Effector memory CD8-positive, alpha-beta T cell (primary cell): ENCODE measurements around the gene APEX1.
"Not testable (repeated sequence)": the region's sequence is repeated elsewhere in the genome, so short reads cannot be mapped to it uniquely, and the experiment has no call there.

Experiments used
- ATAC-seq: fragments of 150-1000 bp; cut with Tn5 transposase; replicated peaks from 2 replicates; pipeline ENCODE4 v1.10.0; 2021; ENCODE audit warnings: mild to moderate bottlenecking, moderate library complexity
- DNase-seq, 3 experiments: peaks; one replicate each; pipeline ENCODE4 v3.0.0; 2021
- H3K27ac Mint-ChIP-seq, 2 donors: one replicate each; pipeline ENCODE4 v1.8.0; 2022; ENCODE audit warnings: mild to moderate bottlenecking in 2 of 2, mixed read lengths in 2 of 2, moderate library complexity in 2 of 2
- H3K27me3 Mint-ChIP-seq, 2 donors: one replicate each; pipeline ENCODE4 v1.8.0; 2022; ENCODE audit warnings: mixed read lengths in 2 of 2
- H3K36me3 Mint-ChIP-seq: one replicate; pipeline ENCODE4 v1.8.0; 2022; ENCODE audit warnings: mild to moderate bottlenecking, moderate library complexity, mixed read lengths; ENCODE audit not compliant: insufficient read depth
- H3K4me1 Mint-ChIP-seq, 2 donors: one replicate each; pipeline ENCODE4 v1.8.0; 2022; ENCODE audit warnings: low read depth in 2 of 2, mixed read lengths in 2 of 2
- H3K4me3 Mint-ChIP-seq, 2 donors: one replicate each; pipeline ENCODE4 v1.8.0; 2022; ENCODE audit warnings: mild to moderate bottlenecking in 2 of 2, mixed read lengths in 2 of 2, moderate library complexity in 2 of 2
- H3K9me3 Mint-ChIP-seq, 2 donors: one replicate each; pipeline ENCODE4 v1.8.0; 2022; ENCODE audit warnings: mixed read lengths in 2 of 2

APEX1 gene

DNA sequence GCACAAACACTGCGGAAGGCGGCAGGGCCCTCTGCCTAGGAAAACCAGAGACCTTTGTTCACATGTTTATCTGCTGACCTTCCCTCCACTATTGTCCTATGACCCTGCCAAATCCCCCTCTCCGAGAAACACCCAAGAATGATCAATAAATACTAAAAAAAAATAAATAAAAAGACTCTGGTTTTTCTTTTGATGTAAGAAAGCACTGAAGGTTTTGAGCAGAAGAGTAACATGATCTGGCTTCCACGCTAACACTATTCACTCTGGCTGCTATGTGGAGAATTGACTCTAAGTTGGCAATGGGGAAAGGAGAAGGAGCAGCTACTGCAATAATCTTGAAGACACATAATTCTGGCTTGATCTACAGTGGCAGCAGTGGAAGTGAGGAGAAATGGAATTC, 11.4 kb upstream of the APEX1 start:
- H3K27ac Mint-ChIP-seq, H3K27me3 Mint-ChIP-seq, H3K4me3 Mint-ChIP-seq, DNase-seq, H3K4me1 Mint-ChIP-seq, ATAC-seq, H3K9me3 Mint-ChIP-seq: not testable (repeated sequence)
- peaks cover 21% of the 10 kb centered on the region for H3K36me3 Mint-ChIP-seq

DNA sequence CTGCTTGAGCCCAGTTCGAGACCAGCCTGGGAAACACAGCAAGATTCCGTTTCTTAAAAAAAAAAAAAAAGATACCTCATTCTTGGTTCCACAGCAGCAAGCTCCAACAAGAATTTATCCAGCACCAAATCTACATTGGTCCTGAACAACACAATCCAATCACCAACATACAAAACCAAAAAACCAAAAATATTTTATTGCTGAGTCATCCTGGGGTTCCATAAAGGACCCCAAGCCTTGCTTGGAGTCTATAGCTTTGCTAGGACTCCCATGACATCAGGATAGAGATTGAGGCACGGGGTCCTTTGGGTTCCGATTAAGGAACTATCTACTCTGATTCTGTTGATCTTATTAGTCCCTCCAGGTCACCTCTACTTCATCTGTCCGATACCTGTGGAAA, 8.1 kb upstream of the APEX1 start:
- DNase-seq (no peak), ATAC-seq (no peak)
- peaks cover 51% of the 10 kb centered on the region for H3K36me3 Mint-ChIP-seq
- no peak overlapping the region for H3K27ac Mint-ChIP-seq
- no peaks in the 10 kb centered on the region for H3K9me3 Mint-ChIP-seq
- H3K4me3 Mint-ChIP-seq: no peak overlapping the region
- H3K4me1 Mint-ChIP-seq: peaks cover 0 to 4% of the 10 kb centered on the region in 2 donors
- no peaks in the 10 kb centered on the region for H3K27me3 Mint-ChIP-seq

DNA sequence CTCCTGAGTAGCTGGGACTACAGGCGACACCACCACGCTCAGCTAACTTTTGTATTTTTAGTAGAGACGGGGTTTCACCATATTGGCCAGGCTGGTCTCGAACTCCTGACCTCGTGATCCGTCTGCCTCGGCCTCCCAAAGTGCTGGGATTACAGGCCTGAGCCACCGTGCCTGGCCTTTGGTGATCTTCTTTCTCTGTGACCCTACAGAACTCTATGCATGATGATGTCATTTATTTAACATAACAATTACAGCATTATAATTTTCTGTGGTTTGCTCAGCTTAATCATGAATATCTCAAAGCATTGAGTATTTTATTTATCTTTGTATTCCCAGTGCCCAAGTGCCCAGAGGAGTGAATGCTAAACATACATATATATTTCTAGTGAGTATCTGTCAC, 2.2 kb upstream of the APEX1 start:
- peaks cover 8 to 12% of the 10 kb centered on the region in 2 donors for H3K4me1 Mint-ChIP-seq
- H3K27ac Mint-ChIP-seq: peak overlapping the region in 1 of 2 donors; percentile 55
- not testable (repeated sequence) for ATAC-seq, DNase-seq, H3K9me3 Mint-ChIP-seq, H3K27me3 Mint-ChIP-seq
- H3K36me3 Mint-ChIP-seq: peaks cover 46% of the 10 kb centered on the region
- H3K4me3 Mint-ChIP-seq: peak overlapping the region in 1 of 2 donors; percentile 20

DNA sequence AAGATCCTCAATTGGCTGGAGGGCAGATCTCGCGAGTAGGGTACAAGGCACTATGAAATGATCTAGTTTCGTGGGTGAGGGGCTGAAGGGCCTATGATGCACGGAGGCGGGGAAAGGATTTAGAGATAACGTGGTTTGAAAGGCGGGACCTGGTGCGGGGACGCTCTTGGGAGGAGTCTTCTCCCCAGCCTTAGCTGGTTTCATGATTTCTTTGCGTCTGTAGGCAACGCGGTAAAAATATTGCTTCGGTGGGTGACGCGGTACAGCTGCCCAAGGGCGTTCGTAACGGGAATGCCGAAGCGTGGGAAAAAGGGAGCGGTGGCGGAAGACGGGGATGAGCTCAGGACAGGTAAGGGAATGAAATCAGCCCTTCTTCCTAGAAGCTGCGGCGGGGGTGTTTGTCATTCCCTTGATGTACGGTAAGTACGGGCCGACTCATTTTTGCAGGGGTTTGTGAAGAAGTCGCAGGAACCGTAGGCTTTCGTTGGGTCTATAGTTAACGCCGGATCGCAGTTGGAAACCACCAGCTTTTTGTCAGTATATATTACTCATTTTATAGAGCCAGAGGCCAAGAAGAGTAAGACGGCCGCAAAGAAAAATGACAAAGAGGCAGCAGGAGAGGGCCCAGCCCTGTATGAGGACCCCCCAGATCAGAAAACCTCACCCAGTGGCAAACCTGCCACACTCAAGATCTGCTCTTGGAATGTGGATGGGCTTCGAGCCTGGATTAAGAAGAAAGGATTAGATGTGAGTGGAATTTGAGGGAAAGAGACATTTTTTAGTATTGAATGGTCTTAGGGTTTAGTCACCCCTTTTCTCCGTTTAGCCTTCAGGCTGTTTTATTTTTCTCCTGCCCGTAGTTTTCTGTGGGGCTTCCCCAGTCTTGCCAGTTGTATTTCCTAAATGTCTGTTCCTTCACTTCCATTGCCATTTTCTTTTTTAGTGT, 602 bp downstream of the APEX1 start:
- DNase-seq: no peak
- peak; percentile 63 for ATAC-seq
- peaks cover 19% of the 10 kb centered on the region in 2 donors for H3K4me1 Mint-ChIP-seq
- no peaks in the 10 kb centered on the region for H3K9me3 Mint-ChIP-seq
- no peak overlapping the region for H3K4me3 Mint-ChIP-seq
- no peaks in the 10 kb centered on the region for H3K27me3 Mint-ChIP-seq
- H3K36me3 Mint-ChIP-seq: peaks cover 46% of the 10 kb centered on the region
- no peak overlapping the region for H3K27ac Mint-ChIP-seq

DNA sequence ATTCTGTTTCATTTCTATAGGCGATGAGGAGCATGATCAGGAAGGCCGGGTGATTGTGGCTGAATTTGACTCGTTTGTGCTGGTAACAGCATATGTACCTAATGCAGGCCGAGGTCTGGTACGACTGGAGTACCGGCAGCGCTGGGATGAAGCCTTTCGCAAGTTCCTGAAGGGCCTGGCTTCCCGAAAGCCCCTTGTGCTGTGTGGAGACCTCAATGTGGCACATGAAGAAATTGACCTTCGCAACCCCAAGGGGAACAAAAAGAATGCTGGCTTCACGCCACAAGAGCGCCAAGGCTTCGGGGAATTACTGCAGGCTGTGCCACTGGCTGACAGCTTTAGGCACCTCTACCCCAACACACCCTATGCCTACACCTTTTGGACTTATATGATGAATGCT, 1.9 kb downstream of the APEX1 start:
- ATAC-seq: no peak
- DNase-seq: no peak
- H3K9me3 Mint-ChIP-seq: no peaks in the 10 kb centered on the region
- peaks cover 25 to 26% of the 10 kb centered on the region in 2 donors for H3K4me1 Mint-ChIP-seq
- H3K4me3 Mint-ChIP-seq: no peak overlapping the region
- H3K27ac Mint-ChIP-seq: no peak overlapping the region
- no peaks in the 10 kb centered on the region for H3K27me3 Mint-ChIP-seq
- peaks cover 46% of the 10 kb centered on the region for H3K36me3 Mint-ChIP-seq

DNA sequence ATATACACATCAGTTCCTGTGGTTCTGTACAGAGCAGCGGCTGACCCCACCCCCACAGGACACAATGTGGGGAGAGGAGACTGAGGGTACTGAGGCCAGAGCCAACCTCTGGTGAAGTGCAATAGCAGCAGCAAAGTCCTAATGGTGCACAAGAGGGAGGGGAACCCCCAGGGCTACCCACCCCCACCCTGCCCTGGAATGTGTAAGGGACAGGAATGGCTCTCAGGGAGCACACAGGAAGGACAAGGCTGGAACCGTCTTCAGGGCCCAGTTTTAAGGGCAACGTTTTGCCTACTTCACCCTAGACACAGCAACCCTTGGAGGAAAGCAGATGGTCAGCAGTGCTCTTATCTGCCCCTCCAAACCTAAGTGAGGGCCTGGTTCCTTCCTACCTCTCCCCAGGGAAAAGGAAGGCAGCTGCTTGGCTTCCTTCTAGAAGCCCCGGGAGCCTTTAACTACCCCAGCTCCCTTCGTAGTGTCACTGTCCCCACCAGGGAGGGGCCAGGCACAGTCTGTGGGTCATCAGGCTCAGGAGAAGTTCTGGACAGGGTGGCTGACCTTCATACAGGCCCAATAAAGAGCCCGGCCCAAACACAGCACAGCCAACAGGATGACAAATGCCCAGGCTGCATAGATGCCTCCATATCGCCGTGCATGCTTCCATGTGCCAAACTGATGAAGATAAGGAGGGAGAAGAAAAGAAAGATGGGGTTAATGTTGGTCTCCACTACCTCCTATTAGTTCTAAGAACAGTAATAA, 3.2 kb downstream of the APEX1 start:
- no peak for ATAC-seq
- no peak for DNase-seq
- Mint-ChIP-seq H3K4me3 (no peak overlapping the region), H3K36me3 (peaks cover 38% of the 10 kb centered on the region), H3K9me3 (no peaks in the 10 kb centered on the region), H3K4me1 (peaks cover 22% of the 10 kb centered on the region in 2 donors), H3K27ac (no peak overlapping the region), H3K27me3 (no peaks in the 10 kb centered on the region)

DNA sequence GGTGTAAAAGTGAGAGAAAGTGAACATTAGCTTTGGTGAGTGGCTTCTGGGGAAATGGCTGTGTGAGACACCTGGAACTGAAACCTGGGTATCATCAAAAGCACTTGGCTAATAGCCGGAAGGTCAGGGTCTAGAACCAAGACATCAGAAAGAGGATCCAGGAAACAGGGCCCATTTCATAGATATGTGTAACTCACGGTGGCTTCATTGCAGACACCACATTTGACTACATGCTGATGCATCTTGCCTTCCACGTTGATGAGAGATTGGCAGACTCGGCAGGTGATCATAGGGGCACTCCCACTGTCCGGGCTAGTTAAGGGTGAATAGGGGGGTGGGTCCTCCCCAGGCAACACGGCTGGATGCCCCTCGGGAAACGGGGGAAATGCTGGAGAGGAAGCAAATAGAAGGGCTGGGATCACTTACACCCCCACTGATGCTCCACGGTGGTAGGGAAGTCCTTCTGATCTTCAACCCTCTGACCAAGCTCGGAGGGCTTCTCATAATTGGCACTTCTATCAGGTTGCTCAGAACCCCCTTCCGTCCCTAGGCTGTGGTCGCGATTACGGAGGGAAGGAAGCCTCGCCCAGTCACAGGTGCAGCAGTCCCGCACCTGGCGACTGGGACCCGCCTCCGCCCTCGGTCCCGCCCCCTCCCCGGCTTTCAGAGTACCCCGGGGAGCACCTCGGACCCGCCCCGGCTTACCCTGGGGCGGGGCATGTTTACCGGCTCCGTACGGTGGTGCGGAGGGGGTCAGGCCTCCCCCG, 5.6 kb downstream of the APEX1 start:
- Mint-ChIP-seq H3K4me1 (peaks cover 22% of the 10 kb centered on the region in 2 donors), H3K4me3 (peak overlapping the region; percentile 77 to 91), H3K27ac (peak overlapping the region; percentile 95 to 97), H3K36me3 (peaks cover 38% of the 10 kb centered on the region), H3K27me3 (no peaks in the 10 kb centered on the region), H3K9me3 (no peaks in the 10 kb centered on the region)
- ATAC-seq: peak; percentile 12
- peak in 2 of 3 experiments; percentile 47 to 49 for DNase-seq

DNA sequence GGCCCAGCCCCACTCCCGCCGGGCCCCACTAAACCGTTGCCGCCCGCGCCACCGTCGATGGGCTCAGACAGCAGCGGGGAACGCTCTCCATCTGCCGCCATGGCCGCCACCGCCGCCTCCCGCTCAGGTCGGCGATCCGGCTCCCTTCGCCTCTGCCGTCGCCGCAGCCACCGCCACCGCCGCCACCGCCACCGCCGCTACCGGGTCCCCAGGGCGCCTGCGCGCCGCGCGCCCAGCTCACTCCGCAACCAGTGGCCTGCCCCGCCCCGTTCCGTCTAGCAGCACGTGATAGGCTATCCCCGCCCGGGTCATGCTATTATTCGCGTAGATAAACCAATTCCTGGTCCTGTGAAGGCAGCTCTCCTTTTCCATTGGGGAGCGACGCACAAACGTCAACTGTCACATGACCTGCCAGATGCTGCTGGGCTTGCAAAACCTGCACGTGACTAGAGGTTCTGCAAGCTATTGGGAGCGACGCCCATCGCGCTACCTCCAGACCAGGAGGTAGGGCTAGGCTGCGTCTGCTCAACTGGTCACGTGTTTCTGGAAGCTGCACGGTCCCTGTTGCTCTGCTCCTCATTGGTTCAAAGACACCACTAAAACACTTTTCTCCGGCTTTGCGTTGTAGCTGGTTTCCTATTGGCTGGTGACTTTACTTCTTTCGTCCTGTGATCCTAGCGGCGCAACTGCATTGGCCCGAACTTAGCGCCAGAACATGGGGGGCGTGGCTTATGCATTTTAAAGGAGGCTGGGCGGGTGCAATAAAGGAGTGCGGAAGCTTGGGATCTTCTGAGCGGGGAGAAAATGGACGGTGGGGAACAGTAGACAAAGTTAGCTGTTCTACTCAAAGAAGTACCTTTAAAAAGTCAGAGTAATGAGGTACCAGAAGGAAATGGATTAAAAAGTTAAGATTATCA, 6.5 kb downstream of the APEX1 start, which contains the start of gene PIP4P1:
PIP4P1 (minus strand) TSS at position 210 of the 917 bp plus-strand sequence; CDS start at position 101, 109 bp downstream.
- Mint-ChIP-seq H3K27me3 (no peaks in the 10 kb centered on the region), H3K4me1 (peaks cover 22% of the 10 kb centered on the region in 2 donors), H3K27ac (peak within 1 kb of the TSS; percentile 95 to 97), H3K36me3 (peaks cover 38% of the 10 kb centered on the region), H3K4me3 (peak within 1 kb of the TSS; percentile 77 to 91), H3K9me3 (no peaks in the 10 kb centered on the region)
- ATAC-seq (peak; percentile 86), DNase-seq (peak; percentile 96 to 98 (median 97))

DNA sequence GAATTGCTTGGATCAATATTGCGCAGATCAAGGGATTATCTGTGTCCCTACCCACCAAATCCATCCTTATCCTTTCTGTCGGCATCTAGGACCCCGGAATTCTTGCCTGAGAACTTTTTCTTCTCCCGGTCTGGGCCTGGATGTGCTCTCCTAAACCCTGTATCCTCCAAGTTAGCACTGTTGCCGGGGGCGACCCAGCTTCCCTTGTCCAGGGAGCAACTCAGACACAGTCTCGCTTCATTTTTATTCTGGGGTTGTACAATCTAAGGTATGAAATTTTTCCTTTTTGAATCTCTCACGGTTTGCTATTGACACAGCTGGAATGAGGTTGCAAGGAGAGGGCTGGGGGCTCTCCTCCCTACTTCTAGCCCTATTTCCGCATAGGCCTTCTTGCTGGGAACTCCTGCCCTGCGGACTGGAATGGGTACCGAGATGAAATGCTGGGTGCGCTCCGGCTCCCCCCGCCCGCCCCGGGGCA, 13.8 kb downstream of the APEX1 start:
- peaks cover 37 to 39% of the 10 kb centered on the region in 2 donors for H3K4me1 Mint-ChIP-seq
- no peak for ATAC-seq
- no peaks in the 10 kb centered on the region for H3K9me3 Mint-ChIP-seq
- no peak for DNase-seq
- peaks cover 47% of the 10 kb centered on the region for H3K36me3 Mint-ChIP-seq
- peak overlapping the region; percentile 95 to 98 for H3K4me3 Mint-ChIP-seq
- peak overlapping the region; percentile 95 to 96 for H3K27ac Mint-ChIP-seq
- H3K27me3 Mint-ChIP-seq: no peaks in the 10 kb centered on the region

DNA sequence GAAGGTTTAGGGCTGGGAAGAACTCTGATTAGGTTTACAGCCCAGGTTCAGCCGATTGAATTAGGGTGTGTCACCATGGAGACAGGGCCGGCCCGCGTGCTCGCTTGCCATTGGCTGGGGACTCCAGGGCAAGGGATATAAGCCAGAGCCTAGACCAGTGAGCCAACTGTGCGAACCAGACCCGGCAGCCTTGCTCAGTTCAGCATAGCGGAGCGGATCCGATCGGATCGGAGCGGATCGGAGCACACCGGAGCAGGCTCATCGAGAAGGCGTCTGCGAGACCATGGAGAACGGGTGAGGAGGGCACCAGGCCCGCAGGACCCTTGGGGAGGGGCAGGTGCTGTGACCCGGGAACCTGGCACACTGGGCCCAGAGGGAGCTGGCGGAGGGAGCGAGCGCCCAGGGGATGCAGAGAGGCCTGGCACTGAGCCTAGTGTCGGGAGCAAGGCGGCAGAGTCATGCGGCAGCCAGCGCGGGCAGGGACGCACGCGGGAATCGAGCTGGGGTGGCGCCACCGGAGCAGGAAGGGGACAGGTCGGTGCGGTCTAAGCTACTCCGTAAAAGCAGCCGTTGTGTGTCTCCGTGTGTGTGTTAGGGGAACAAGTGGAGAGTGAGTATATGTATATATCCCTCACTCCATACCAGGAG, 14.3 kb downstream of the APEX1 start, which contains the start of gene PNP:
PNP (plus strand) TSS at position 165 of the 648 bp plus-strand sequence; CDS start at position 284, 119 bp downstream.
- Mint-ChIP-seq H3K27ac (peak within 1 kb of the TSS; percentile 95 to 96), H3K4me3 (peak within 1 kb of the TSS; percentile 95 to 98), H3K9me3 (no peaks in the 10 kb centered on the region), H3K4me1 (peaks cover 43 to 45% of the 10 kb centered on the region in 2 donors), H3K36me3 (peaks cover 53% of the 10 kb centered on the region), H3K27me3 (no peaks in the 10 kb centered on the region)
- DNase-seq (peak; percentile 81 to 83 (median 82)), ATAC-seq (peak; percentile 89)

DNA sequence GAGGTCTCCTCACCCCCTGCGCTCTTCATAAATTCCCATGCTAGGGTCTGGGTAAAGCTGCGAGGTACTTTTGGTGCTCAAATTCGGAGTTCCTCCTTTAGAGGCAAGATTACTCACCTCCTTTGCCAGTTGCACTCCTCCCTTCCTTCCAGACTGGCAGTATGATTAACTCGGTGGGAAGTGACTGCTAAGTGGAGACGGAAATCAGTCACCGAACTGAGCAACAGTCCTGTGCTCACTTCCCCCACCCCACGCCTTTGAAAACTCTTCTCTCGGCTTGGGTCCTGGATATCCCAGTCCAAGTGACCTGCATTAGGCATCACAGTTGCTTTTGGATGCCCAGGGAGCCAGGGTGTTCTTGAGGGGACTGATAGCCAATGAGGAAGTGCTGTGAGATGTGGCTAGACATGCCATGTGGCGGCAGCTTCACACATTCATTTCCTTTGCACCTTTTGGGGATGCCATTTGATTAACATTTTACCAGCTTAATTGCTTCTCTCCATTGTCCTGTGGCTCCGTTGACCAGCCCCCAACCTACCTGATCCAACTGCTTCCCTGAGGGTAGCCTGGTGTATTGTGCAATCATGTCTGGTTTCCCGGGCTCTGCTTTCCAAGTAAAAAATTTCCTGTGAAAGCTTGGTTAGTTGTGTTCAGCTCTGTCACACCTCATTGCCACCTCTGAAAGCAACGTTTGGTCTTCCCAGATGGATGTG, 15.0 kb downstream of the APEX1 start:
- ATAC-seq (peak; percentile 46), DNase-seq (peak; percentile 24 to 42 (median 28))
- peaks cover 50 to 52% of the 10 kb centered on the region in 2 donors for H3K4me1 Mint-ChIP-seq
- H3K9me3 Mint-ChIP-seq: no peaks in the 10 kb centered on the region
- no peaks in the 10 kb centered on the region for H3K27me3 Mint-ChIP-seq
- H3K27ac Mint-ChIP-seq: peak overlapping the region; percentile 95 to 96
- H3K36me3 Mint-ChIP-seq: peaks cover 59% of the 10 kb centered on the region
- H3K4me3 Mint-ChIP-seq: peak overlapping the region; percentile 95 to 98
